ENCODE data around the gene ACD.

Gene ACD

DNA sequence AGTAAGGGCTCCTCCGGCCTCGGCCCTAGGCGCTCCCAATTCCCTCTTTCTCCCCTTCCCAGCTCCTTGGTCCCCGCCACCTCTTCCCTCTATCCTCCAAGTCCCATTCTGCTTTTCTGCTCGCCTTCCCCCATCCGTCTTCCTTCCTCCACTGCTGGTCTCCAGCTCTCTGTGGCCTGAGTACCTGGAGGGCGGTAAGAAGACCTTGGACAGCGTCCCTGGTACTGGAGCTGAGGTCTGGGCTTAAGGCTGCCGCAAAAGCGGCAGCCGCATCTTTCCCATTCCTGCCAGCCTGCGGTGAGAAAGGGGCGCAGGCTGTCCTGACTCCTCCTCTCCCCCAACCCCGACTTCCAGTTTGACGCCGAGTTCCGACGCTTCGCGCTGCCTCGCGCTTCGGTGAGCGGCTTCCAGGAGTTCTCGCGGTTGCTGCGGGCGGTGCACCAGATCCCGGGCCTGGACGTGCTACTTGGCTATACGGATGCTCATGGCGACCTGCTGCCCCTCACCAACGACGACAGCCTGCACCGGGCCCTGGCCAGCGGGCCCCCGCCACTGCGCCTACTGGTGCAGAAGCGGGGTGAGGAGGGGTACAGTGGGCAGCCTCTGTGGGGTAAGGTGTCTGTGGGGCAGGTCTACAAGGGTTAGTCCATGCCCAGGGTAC, 1.2 kb upstream of the ACD start:
- DNase-seq: no peak

- peak; percentile 96 for DNase-seq
These were observed 536 bp upstream of the ACD start, which contains the start of gene PARD6A for GRCh38 chr16:67660564-67661028. Gene PARD6A, plus strand, starts transcription at chr16:67660960. Its CDS starts 79 bp downstream, at chr16:67661039.

GRCh38 chr16:67658849-67659674, 998 bp downstream of the ACD start:
- no peak for DNase-seq

- no peak for DNase-seq
These were observed 2.1 kb downstream of the ACD start for GRCh38 chr16:67657751-67658518.

DNA sequence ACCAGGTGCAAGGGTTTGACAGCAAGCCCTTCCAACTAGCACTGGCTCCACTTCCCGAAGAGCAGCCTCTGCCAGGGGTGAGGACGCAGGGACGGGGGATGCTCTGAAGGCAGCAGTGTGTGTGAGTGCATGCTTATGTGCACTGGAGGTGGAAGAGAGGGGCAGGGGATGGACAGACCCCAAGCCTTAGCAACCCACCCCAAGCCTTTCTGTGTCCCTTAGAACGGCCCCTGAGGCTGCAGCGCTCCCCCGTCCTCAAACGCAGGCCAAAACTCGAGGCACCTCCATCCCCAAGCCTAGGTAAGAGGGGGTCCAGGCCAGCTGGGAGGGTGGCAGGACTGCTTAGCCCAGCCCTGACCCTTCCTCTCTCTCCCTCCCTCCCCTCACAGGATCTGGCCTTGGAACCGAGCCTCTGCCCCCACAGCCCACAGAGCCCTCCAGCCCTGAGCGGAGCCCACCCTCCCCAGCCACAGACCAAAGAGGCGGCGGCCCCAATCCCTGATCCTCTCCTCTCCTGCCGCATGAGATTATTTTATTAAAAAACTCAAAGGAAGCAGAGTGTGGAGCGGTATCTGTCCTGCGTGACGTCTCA, 2.9 kb downstream of the ACD start:
- no peak for DNase-seq

DNA sequence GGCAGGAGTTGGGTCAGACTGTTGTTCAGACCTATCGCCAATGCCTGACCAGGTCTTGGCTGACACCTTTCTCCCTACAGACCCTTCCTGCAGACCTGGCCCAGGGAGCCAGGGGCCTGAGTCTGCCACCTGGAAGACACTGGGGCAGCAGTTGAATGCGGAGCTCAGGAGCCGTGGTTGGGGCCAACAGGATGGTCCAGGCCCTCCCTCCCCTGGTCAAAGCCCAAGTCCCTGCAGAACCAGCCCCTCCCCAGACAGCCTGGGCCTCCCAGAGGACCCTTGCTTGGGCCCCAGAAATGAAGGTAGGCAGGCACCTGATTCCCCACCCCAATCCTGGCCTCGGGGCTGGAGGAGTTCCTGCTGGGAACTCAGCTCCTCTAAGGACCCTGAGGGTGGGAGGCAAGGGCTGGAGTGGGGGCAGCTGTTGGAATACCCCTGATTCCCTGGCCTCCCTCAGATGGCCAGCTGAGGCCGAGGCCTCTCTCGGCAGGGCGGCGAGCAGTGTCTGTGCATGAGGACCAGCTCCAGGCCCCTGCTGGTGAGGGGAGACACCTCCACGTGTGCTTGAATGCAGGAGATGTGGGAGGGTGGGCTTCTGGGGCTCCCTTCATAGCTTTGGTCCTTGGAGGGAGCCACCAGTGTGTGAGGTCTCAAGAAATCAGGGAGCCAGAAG, 3.6 kb downstream of the ACD start:
- no peak for DNase-seq

- no peak for DNase-seq
These were observed 4.7 kb downstream of the ACD start for GRCh38 chr16:67655363-67655762.

- DNase-seq: no peak
These were observed 5.6 kb downstream of the ACD start for GRCh38 chr16:67654403-67654911.

DNA sequence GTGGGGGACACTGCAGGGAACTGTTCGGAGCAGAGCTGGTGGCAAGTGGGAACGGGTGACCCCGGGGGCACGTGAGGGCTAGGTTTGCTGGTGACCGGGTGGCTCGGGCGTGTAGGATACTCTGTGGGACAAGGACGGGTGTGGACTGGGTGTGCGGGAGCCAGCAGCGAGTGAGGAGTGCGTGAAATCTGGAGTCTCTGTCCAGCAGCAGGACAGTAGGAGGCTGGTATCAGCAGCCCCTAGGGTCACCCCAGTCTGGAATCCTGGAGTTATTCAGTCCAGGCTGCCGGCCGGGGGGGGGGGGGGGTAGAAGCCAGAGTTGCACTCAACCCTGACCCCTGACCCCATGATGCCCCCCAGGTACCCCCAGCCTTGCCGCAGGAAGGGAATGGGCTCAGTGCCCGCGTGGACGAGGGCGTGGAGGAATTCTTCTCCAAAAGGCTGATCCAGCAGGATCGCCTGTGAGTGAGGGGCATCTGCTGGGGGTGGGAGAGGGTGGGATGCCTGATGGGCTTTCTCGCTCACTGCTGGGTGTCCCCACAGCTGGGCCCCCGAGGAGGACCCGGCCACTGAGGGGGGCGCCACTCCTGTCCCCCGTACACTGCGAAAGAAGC, 6.2 kb downstream of the ACD start:
- DNase-seq: no peak

DNA sequence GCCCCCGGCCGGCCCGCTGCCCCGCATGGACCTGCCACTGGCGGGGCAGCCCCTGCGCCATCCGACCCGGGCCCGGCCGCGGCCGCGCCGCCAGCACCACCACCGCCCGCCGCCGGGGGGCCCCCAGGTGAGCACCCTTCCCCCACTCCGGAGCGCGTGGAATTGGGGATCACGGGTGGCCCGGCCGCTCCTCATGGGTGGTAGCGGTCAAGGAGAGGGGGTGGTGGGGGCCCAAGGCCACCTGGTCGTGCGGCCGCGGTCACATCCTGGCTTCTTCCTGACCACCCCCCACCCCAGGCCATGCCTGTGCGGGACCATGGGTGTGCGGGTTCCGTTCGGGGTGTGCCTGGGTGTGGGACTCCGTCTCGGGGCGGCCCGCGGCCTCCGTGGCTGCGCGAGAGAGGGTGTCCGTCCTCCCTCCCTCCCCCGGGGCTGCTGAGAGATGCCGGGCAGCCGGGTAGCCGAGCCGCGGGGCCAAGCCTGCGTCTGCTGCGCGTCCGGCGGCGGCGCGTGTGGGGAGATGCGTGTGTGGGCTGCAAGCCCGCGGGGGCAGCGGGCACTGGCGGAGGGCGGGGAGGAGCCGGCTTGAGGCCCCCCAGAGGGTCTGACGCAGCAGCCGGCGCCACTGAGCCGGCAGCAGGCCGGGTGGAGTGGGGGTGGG, 6.8 kb downstream of the ACD start:
- no peak for DNase-seq

DNA sequence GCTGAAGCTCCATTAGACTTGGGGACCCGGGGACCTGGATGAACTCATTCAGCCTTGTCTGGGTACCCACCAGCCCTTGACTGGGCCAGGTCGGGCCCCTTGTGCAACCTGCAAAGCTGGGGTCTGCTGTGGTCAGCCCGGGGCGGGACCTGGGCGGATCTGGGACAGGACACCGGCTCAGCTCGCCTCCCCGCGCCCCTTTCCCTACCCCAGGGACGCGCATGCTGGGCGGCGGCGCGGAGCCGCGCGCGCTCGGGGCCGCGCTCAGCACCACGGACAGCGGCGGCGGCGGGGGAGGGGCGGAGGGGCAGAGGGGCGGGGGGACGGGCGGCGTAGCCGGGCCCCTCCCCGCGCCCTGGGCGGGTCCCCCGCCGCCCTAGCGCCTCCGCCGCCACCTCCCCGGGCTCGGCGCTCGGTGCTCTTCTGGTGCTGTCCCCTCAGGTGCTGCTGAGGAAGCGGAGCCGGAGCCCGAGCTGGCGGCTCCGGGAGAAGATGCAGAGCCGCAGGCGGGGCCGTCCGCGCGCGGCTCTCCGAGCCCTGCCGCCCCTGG, 7.4 kb downstream of the ACD start:
- no peak for DNase-seq

DNA sequence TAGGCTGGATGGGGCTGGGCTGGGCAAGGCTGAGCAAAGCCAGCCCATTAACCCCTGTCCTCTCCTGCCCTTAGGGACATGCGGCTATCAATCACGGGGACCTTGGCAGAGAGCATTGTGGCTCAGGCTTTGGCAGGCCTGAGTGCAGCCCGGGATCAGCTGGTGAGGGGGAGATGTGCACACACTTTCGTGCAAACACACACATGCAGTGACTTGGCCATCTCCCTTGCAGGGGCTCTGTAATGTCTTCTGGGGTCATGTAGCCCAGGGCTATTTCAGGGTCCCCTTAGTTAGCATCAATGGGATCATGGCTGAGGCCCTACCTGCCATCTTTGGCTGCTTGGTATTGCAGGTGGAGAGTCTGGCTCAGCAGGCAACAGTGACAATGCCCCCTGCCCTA, 8.2 kb downstream of the ACD start:
- no peak for DNase-seq

DNA sequence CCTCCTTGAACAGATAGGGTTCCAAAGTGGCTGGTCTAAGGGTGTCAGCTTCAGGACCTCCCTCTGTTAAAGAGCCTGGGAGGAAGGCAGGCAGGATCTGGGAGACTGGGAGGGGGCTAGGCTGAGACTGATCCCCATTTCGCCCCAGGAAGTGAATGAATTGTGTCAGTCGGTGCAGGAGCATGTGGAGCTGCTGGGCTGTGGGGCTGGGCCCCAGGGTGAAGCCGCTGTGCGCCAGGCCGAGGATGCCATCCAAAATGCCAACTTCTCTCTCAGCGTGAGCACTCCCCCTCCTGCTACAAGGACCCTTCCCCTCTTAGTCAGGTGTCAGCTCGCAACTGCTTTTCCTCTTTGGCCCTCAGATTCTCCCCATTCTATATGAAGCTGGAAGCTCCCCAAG, 9.0 kb downstream of the ACD start:
- no peak for DNase-seq

DNA sequence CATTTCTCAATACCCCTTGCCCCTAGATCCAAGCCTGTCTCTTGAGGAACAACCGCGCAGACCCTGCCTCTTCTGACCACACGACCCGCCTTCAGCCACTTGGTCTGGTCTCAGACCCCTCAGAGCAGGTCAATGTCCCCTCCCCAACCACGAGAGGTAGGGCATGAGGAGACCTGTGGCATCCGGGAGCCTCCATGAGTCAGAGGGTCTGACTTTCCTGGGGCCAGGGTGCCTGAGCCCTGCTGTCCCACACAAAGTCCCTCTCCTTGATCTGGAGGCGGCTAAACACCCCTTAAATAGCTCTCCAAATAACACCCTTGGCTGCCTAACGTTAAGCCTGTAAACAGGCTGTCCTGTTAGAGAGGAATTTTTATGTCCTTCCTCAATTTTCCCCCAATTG, 10.0 kb downstream of the ACD start:
- DNase-seq: no peak

GRCh38 chr16:67649494-67649931, 10.5 kb downstream of the ACD start:
- no peak for DNase-seq

DNA sequence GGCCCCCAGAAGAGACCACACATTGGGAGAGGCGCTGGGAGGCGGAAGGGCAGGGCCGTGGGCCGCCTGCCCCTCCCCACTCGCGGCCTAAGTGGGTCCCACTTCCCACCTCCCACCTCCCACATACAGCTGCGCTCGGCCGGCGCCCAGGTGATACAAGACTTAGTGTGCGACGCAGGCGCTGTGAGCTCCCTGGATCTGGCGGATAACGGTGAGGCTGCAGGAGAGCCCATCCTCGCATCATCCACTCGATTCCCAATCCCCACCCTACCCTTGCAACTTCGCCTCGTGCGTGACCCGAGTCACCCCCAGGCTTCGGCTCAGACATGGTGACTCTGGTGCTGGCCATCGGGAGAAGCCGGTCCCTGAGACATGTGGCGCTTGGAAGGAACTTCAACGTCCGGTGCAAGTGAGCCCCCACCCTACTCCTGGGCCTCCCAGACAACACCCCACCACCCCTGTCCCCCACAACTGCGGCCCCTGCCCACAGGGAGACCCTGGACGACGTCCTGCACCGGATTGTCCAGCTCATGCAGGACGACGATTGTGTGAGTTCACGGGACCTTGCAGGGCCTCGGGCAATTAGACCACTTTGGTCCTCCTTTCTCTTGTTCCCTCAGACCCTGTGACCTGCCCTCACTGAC, 11.2 kb downstream of the ACD start:
- no peak for DNase-seq

GRCh38 chr16:67648088-67648763, 11.8 kb downstream of the ACD start:
- DNase-seq: no peak

DNA sequence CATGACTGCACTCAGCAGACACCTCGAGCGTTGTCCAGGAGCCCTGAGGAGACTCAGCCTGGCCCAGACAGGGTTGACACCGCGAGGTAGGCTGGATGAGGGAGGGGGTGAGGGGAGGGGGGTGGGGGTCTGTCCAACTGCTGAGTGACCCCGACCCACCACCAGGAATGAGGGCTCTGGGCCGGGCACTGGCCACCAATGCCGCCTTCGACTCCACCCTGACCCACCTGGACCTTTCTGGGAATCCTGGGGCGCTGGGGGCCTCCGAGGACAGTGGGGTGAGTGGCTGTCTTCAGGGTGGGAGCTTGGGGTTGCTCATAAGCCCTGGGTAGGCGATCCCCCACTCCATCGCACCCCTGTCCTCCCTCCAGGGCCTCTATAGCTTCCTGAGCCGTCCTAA, 12.4 kb downstream of the ACD start:
- no peak for DNase-seq

GRCh38 chr16:67647111-67647651, 12.9 kb downstream of the ACD start:
- no peak for DNase-seq
